ENCODE results near the gene PRICKLE2. TPM values are rescaled to one million over a fixed set of nuclear protein-coding genes. Genes with fewer than 3 reads are reported as not detected.

The PRICKLE2 gene
- total and polyA plus RNA-seq, 10 of the 15 experiments (the other 5 are each of a cell fraction or from before 2014, with no cell fraction given) = 0.11 to 2.6 (median 0.69) TPM

DNA sequence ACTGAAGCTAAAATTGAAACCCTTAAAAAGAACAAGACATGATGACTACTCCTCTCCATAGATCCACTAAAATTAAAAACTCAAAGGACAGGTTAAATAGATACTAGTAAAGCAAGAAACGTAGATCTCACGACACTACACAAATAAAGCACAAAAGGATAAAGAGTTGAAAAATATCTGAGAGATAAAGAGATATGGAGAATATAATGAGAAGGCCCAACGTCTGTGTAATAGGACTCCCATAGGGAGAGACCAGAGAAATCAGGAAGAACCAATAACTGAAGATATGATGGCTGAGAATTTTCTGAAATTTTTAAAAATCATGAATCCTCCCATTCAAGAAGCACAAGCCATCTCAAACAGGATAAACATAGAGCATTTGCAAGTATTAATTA is 45.6 kb upstream of the PRICKLE2 start:
- Histone ChIP-seq H2AFZ (ENCODE audit: control insufficient read depth, low read depth, low read length) (no peak overlapping the region), H3K27me3 (replicated peaks in 1 of 2; ENCODE audit: control insufficient read depth in 2 of 2, insufficient read depth in 2 of 2, low read length in 1 of 2) (peaks cover 0 to 5% of the 10 kb centered on the region in 2 experiments; a peak in 3 of 4 replicates), H3K9me3 (replicated peaks; ENCODE audit: control insufficient read depth, insufficient read depth, low read length) (no peaks in the 10 kb centered on the region), H3K4me3 (no peak overlapping the region), H3K9ac (ENCODE audit: control insufficient read depth, insufficient read depth, low read length) (no peak overlapping the region), H3K4me2 (ENCODE audit: control insufficient read depth, insufficient read depth) (no peak overlapping the region), H4K20me1 (ENCODE audit: control insufficient read depth, insufficient read depth) (no peaks in the 10 kb centered on the region), H3K4me1 (ENCODE audit: control insufficient read depth, insufficient read depth, low read length) (no peaks in the 10 kb centered on the region), H3K36me3 (ENCODE audit: control insufficient read depth in 2 of 2, insufficient read depth in 2 of 2, low read length in 1 of 2) (no peaks in the 10 kb centered on the region), H3K27ac (ENCODE audit: control insufficient read depth, insufficient read depth) (no peak overlapping the region), H3K79me2 (ENCODE audit: control insufficient read depth, insufficient read depth, low read length) (no peaks in the 10 kb centered on the region)
- ATAC-seq (no peak), FAIRE-seq (no peak), DNase-seq (ENCODE audit: low read depth, low spot score) (no peak)
- in situ Hi-C loops (cut with MboI) (no loop called here), intact Hi-C loops (cut with micrococcal nuclease; ENCODE audit: unreplicated experiment) (no loop called here)
- ChIA-PET SMC1A (ENCODE audit: uncharacterized antibody, unreplicated experiment) (interaction anchor here (1.5 to 6.3 kb wide), 2 partner anchors 9 to 35 kb away, joined by 6 to 29 read pairs; no protein-coding TSS in a partner anchor), CTCF (no interaction called here), RAD21 (ENCODE audit: unreplicated experiment) (interaction anchor here (0.8 kb wide), 1 partner anchor 30 kb away, joined by 3 read pairs; no protein-coding TSS in a partner anchor), POLR2A (no interaction called here)
- no TSS peak for BruUV-seq (replicated peaks)
- WGBS (ENCODE audit: insufficient coverage, insufficient replicate concordance, low lambda C conversion rate, missing lambda C conversion rate) = 0% methylated on average over 3 of the region's 3 CpGs
- TF ChIP-seq, protein P1, sequence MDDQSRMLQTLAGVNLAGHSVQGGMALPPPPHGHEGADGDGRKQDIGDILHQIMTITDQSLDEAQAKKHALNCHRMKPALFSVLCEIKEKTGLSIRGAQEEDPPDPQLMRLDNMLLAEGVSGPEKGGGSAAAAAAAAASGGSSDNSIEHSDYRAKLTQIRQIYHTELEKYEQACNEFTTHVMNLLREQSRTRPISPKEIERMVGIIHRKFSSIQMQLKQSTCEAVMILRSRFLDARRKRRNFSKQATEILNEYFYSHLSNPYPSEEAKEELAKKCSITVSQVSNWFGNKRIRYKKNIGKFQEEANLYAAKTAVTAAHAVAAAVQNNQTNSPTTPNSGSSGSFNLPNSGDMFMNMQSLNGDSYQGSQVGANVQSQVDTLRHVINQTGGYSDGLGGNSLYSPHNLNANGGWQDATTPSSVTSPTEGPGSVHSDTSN (IDR thresholded peaks at IDR 0.05; ENCODE audit: insufficient replicate concordance, low read depth, low read length) = no peak
- TF ChIP-seq BACH1 (IDR thresholded peaks at IDR 0.05; ENCODE audit: borderline replicate concordance) (no peak), SUZ12 (IDR thresholded peaks at IDR 0.05; ENCODE audit: unreplicated experiment) (no peak), CBX3 (IDR thresholded peaks at IDR 0.05; ENCODE audit: borderline replicate concordance, low read depth) (no peak), IKZF2 (IDR thresholded peaks at IDR 0.05) (no peak), CREB1 (IDR thresholded peaks at IDR 0.05; ENCODE audit: low read depth) (no peak), KDM1A (IDR thresholded peaks at IDR 0.05; ENCODE audit: borderline replicate concordance) (no peak)

Data from GM12878 (cell line).